GM19025 (cell line): ENCODE results near the gene PARD3B.

Source experiments
- ATAC-seq: cut with Tn5 transposase; IDR thresholded peaks from one replicate; pipeline ENCODE4 v1.9.1; 2021; ENCODE audit warnings: mild to moderate bottlenecking, low read depth, moderate library complexity; ENCODE audit not compliant: unreplicated experiment

PARD3B gene

GRCh38 chr2:205030695-205031094, 485.4 kb downstream of the PARD3B start:
- no peak for ATAC-seq

- ATAC-seq, result no peak
Measured at GRCh38 chr2:205032093-205032551, 486.8 kb downstream of the PARD3B start.

- ATAC-seq, result no peak
Measured at GRCh38 chr2:205033431-205033830, 488.2 kb downstream of the PARD3B start.

GRCh38 chr2:205034034-205034433, 488.8 kb downstream of the PARD3B start:
- no peak for ATAC-seq

GRCh38 chr2:205040323-205040722, 495.0 kb downstream of the PARD3B start:
- ATAC-seq, result no peak

GRCh38 chr2:205041472-205042130, 496.3 kb downstream of the PARD3B start:
- no peak for ATAC-seq

- no peak for ATAC-seq
Measured at GRCh38 chr2:205043285-205043684, 498.0 kb downstream of the PARD3B start.

GRCh38 chr2:205045706-205046105, 500.4 kb downstream of the PARD3B start:
- ATAC-seq, result no peak

- ATAC-seq, result no peak
Measured at GRCh38 chr2:205047273-205047839, 502.1 kb downstream of the PARD3B start.

- no peak for ATAC-seq
Measured at GRCh38 chr2:205051417-205051816, 506.1 kb downstream of the PARD3B start.

GRCh38 chr2:205052781-205053180, 507.5 kb downstream of the PARD3B start:
- no peak for ATAC-seq

- ATAC-seq, result no peak
Measured at GRCh38 chr2:205053827-205054410, 508.6 kb downstream of the PARD3B start.

- no peak for ATAC-seq
Measured at GRCh38 chr2:205054789-205055188, 509.5 kb downstream of the PARD3B start.

GRCh38 chr2:205055251-205055650, 510.0 kb downstream of the PARD3B start:
- ATAC-seq, result no peak

- ATAC-seq, result no peak
Measured at GRCh38 chr2:205056151-205056561, 510.9 kb downstream of the PARD3B start.

GRCh38 chr2:205058409-205058808, 513.1 kb downstream of the PARD3B start:
- no peak for ATAC-seq

GRCh38 chr2:205060269-205060668, 515.0 kb downstream of the PARD3B start:
- no peak for ATAC-seq

GRCh38 chr2:205066081-205066480, 520.8 kb downstream of the PARD3B start:
- no peak for ATAC-seq

GRCh38 chr2:205069928-205070327, 524.7 kb downstream of the PARD3B start:
- no peak for ATAC-seq

GRCh38 chr2:205070889-205071288, 525.6 kb downstream of the PARD3B start:
- ATAC-seq, result no peak

GRCh38 chr2:205073433-205074020, 528.3 kb downstream of the PARD3B start:
- ATAC-seq, result no peak

GRCh38 chr2:205076405-205076804, 531.1 kb downstream of the PARD3B start:
- no peak for ATAC-seq
